ENCODE data around the gene NANS.
"Not testable (repeated sequence)": the region's sequence is repeated elsewhere in the genome, so short reads cannot be mapped to it uniquely, and the experiment has no call there.

GRCh38 chr9:98117097-98117496, 60.6 kb downstream of the NANS start:
- TF ChIP-seq, protein P1, sequence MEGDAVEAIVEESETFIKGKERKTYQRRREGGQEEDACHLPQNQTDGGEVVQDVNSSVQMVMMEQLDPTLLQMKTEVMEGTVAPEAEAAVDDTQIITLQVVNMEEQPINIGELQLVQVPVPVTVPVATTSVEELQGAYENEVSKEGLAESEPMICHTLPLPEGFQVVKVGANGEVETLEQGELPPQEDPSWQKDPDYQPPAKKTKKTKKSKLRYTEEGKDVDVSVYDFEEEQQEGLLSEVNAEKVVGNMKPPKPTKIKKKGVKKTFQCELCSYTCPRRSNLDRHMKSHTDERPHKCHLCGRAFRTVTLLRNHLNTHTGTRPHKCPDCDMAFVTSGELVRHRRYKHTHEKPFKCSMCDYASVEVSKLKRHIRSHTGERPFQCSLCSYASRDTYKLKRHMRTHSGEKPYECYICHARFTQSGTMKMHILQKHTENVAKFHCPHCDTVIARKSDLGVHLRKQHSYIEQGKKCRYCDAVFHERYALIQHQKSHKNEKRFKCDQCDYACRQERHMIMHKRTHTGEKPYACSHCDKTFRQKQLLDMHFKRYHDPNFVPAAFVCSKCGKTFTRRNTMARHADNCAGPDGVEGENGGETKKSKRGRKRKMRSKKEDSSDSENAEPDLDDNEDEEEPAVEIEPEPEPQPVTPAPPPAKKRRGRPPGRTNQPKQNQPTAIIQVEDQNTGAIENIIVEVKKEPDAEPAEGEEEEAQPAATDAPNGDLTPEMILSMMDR (IDR thresholded peaks at IDR 0.05), result not testable (repeated sequence)
- not testable (repeated sequence) for TF ChIP-seq POLR2AphosphoS5 (IDR thresholded peaks at IDR 0.05)
